Measurements from ENCODE around the gene WFDC1.
A peak's percentile ranks its signal among the peaks of the same experiment; 100 is the strongest.

The WFDC1 gene

GRCh38 chr16:84275585-84276151 lies 19.0 kb upstream of the WFDC1 start:
- TF ChIP-seq, protein P1, sequence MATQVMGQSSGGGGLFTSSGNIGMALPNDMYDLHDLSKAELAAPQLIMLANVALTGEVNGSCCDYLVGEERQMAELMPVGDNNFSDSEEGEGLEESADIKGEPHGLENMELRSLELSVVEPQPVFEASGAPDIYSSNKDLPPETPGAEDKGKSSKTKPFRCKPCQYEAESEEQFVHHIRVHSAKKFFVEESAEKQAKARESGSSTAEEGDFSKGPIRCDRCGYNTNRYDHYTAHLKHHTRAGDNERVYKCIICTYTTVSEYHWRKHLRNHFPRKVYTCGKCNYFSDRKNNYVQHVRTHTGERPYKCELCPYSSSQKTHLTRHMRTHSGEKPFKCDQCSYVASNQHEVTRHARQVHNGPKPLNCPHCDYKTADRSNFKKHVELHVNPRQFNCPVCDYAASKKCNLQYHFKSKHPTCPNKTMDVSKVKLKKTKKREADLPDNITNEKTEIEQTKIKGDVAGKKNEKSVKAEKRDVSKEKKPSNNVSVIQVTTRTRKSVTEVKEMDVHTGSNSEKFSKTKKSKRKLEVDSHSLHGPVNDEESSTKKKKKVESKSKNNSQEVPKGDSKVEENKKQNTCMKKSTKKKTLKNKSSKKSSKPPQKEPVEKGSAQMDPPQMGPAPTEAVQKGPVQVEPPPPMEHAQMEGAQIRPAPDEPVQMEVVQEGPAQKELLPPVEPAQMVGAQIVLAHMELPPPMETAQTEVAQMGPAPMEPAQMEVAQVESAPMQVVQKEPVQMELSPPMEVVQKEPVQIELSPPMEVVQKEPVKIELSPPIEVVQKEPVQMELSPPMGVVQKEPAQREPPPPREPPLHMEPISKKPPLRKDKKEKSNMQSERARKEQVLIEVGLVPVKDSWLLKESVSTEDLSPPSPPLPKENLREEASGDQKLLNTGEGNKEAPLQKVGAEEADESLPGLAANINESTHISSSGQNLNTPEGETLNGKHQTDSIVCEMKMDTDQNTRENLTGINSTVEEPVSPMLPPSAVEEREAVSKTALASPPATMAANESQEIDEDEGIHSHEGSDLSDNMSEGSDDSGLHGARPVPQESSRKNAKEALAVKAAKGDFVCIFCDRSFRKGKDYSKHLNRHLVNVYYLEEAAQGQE (IDR thresholded peaks at IDR 0.05; ENCODE audit: insufficient replicate concordance, low read depth): no peak
- TF ChIP-seq POLR2AphosphoS5 (IDR thresholded peaks at IDR 0.05; ENCODE audit: low read depth) (no peak), SPI1 (IDR thresholded peaks at IDR 0.05; ENCODE audit: borderline replicate concordance, low read depth) (no peak), GABPA (IDR thresholded peaks at IDR 0.05; ENCODE audit: low read depth) (no peak)
- TF ChIP-seq, protein P2, sequence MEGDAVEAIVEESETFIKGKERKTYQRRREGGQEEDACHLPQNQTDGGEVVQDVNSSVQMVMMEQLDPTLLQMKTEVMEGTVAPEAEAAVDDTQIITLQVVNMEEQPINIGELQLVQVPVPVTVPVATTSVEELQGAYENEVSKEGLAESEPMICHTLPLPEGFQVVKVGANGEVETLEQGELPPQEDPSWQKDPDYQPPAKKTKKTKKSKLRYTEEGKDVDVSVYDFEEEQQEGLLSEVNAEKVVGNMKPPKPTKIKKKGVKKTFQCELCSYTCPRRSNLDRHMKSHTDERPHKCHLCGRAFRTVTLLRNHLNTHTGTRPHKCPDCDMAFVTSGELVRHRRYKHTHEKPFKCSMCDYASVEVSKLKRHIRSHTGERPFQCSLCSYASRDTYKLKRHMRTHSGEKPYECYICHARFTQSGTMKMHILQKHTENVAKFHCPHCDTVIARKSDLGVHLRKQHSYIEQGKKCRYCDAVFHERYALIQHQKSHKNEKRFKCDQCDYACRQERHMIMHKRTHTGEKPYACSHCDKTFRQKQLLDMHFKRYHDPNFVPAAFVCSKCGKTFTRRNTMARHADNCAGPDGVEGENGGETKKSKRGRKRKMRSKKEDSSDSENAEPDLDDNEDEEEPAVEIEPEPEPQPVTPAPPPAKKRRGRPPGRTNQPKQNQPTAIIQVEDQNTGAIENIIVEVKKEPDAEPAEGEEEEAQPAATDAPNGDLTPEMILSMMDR (IDR thresholded peaks at IDR 0.05; ENCODE audit: insufficient read depth, low read length): no peak
- H3K4me3 ChIP-seq (replicated peaks; ENCODE audit: insufficient read depth, low read length): no peak overlapping the region
- DNase-seq (ENCODE audit: low read depth in 1 of 2, low spot score in 1 of 2): no peak
- no peaks in the 10 kb centered on the region for H3K27me3 ChIP-seq (ENCODE audit: insufficient read depth, poor library complexity, severe bottlenecking)
- H3K27ac ChIP-seq (replicated peaks): no peak overlapping the region

- TF ChIP-seq GABPA (IDR thresholded peaks at IDR 0.05; ENCODE audit: low read depth) (no peak), POLR2AphosphoS5 (IDR thresholded peaks at IDR 0.05; ENCODE audit: low read depth) (no peak), SPI1 (IDR thresholded peaks at IDR 0.05; ENCODE audit: borderline replicate concordance, low read depth) (no peak)
- TF ChIP-seq, protein P2 (IDR thresholded peaks at IDR 0.05; ENCODE audit: insufficient read depth, low read length): peak; percentile 76
- TF ChIP-seq, protein P1 (IDR thresholded peaks at IDR 0.05; ENCODE audit: insufficient replicate concordance, low read depth): no peak
- Histone ChIP-seq H3K27ac (replicated peaks) (no peak overlapping the region), H3K4me3 (replicated peaks; ENCODE audit: insufficient read depth, low read length) (no peak overlapping the region), H3K27me3 (ENCODE audit: insufficient read depth, poor library complexity, severe bottlenecking) (no peaks in the 10 kb centered on the region)
- DNase-seq (ENCODE audit: low read depth in 1 of 2, low spot score in 1 of 2): peak; percentile 37 to 56
These were observed 17.3 kb upstream of the WFDC1 start for GRCh38 chr16:84277244-84277823.

GRCh38 chr16:84278333-84278732 lies 16.3 kb upstream of the WFDC1 start:
- no peak for DNase-seq (ENCODE audit: low read depth in 1 of 2, low spot score in 1 of 2)
- TF ChIP-seq, protein P1 (IDR thresholded peaks at IDR 0.05; ENCODE audit: insufficient replicate concordance, low read depth): no peak
- TF ChIP-seq SPI1 (IDR thresholded peaks at IDR 0.05; ENCODE audit: borderline replicate concordance, low read depth): no peak
- TF ChIP-seq GABPA (IDR thresholded peaks at IDR 0.05; ENCODE audit: low read depth): no peak
- TF ChIP-seq, protein P2 (IDR thresholded peaks at IDR 0.05; ENCODE audit: insufficient read depth, low read length): no peak
- no peak for TF ChIP-seq POLR2AphosphoS5 (IDR thresholded peaks at IDR 0.05; ENCODE audit: low read depth)
- Histone ChIP-seq H3K4me3 (replicated peaks; ENCODE audit: insufficient read depth, low read length) (no peak overlapping the region), H3K27me3 (ENCODE audit: insufficient read depth, poor library complexity, severe bottlenecking) (no peaks in the 10 kb centered on the region), H3K27ac (replicated peaks) (no peak overlapping the region)

Data from HL-60 (cell line).